ENCODE results near the gene FTCDNL1. TPM values are rescaled to one million over a fixed set of nuclear protein-coding genes. Genes with fewer than 3 reads are reported as not detected.

Gene FTCDNL1
- polyA plus RNA-seq, 1 donor = 3.3 TPM

DNA sequence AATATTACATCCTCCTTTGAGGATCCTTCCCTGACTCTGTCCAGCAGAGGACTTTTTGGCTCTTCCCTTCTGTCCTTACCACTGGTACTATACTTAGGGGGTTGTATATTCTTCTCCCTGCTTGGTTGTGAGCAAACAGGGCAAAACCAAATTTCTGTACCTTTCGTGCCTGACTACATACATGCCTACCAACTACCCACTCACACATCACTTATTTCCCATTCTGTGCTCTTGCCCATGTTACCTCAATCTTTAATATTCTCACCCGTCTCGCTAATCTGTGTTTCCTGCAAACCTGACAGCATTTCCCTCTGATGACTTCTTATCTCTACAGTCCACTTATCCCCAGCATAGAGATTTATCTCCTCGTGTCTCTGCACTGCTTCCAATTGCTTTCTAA, 58.6 kb downstream of the FTCDNL1 start:
- peak in 1 of 2 donors; percentile 22 for DNase-seq
- WGBS (ENCODE audit: insufficient coverage, low lambda C conversion rate) = 17% methylated on average over 2 of the region's 4 CpGs
- no peak overlapping the region for H3K4me3 ChIP-seq (ENCODE audit: low read length)
- no peaks in the 10 kb centered on the region for H3K4me1 ChIP-seq (ENCODE audit: control insufficient read depth, insufficient read depth, low read length)
- H3K27me3 ChIP-seq (ENCODE audit: control insufficient read depth, insufficient read depth, low read length) = no peaks in the 10 kb centered on the region
- H3K27ac ChIP-seq (ENCODE audit: low read length) = no peak overlapping the region
- H3K9me3 ChIP-seq (ENCODE audit: control insufficient read depth, low read depth, low read length) = no peaks in the 10 kb centered on the region
- no peaks in the 10 kb centered on the region for H3K36me3 ChIP-seq (ENCODE audit: control insufficient read depth, insufficient read depth, low read length)

GRCh38 chr2:199791326-199791725, 59.7 kb downstream of the FTCDNL1 start:
- H3K9me3 ChIP-seq (ENCODE audit: control insufficient read depth, low read depth, low read length) = no peaks in the 10 kb centered on the region
- H3K4me1 ChIP-seq (ENCODE audit: control insufficient read depth, insufficient read depth, low read length) = no peaks in the 10 kb centered on the region
- no peaks in the 10 kb centered on the region for H3K36me3 ChIP-seq (ENCODE audit: control insufficient read depth, insufficient read depth, low read length)
- no peaks in the 10 kb centered on the region for H3K27me3 ChIP-seq (ENCODE audit: control insufficient read depth, insufficient read depth, low read length)
- 74% methylated on average over 2 of the region's 3 CpGs for WGBS (ENCODE audit: insufficient coverage, low lambda C conversion rate)
- no peak for DNase-seq
- no peak overlapping the region for H3K27ac ChIP-seq (ENCODE audit: low read length)
- H3K4me3 ChIP-seq (ENCODE audit: low read length) = no peak overlapping the region

DNA sequence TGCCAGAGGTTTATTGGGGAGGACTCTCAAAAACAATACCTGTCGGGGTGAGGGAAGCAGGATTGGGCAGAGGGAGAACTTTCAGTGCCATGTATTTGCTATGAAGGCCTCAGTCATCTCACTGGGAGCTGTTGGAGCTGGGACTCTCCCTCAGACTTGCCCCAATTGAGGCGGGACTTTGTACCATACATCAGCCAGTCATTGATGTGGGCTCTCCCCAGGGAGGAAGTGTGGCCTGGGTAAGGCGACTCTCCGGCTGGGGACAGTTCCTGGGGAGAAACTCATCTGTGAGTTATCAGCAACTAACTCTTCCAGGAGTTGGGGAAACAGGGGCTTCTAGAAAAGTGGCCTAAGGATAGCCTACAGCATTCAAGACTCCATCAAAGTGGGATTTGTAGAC, 66.5 kb downstream of the FTCDNL1 start:
- no CpG with 5 or more reads among the region's 4 CpGs for WGBS (ENCODE audit: insufficient coverage, low lambda C conversion rate)
- H3K27me3 ChIP-seq (ENCODE audit: control insufficient read depth, insufficient read depth, low read length) = no peaks in the 10 kb centered on the region
- H3K4me1 ChIP-seq (ENCODE audit: control insufficient read depth, insufficient read depth, low read length) = peaks cover 8% of the 10 kb centered on the region
- no peak overlapping the region for H3K27ac ChIP-seq (ENCODE audit: low read length)
- H3K4me3 ChIP-seq (ENCODE audit: low read length) = no peak overlapping the region
- H3K9me3 ChIP-seq (ENCODE audit: control insufficient read depth, low read depth, low read length) = no peaks in the 10 kb centered on the region
- no peaks in the 10 kb centered on the region for H3K36me3 ChIP-seq (ENCODE audit: control insufficient read depth, insufficient read depth, low read length)
- no peak for DNase-seq

GRCh38 chr2:199779589-199779988, 71.4 kb downstream of the FTCDNL1 start:
- Histone ChIP-seq H3K4me3 (ENCODE audit: low read length) (no peak overlapping the region), H3K9me3 (ENCODE audit: control insufficient read depth, low read depth, low read length) (no peaks in the 10 kb centered on the region), H3K4me1 (ENCODE audit: control insufficient read depth, insufficient read depth, low read length) (peaks cover 8% of the 10 kb centered on the region), H3K27ac (ENCODE audit: low read length) (no peak overlapping the region), H3K27me3 (ENCODE audit: control insufficient read depth, insufficient read depth, low read length) (no peaks in the 10 kb centered on the region), H3K36me3 (ENCODE audit: control insufficient read depth, insufficient read depth, low read length) (no peaks in the 10 kb centered on the region)
- WGBS (ENCODE audit: insufficient coverage, low lambda C conversion rate) = no CpG with 5 or more reads among the region's 3 CpGs
- no peak for DNase-seq

DNA sequence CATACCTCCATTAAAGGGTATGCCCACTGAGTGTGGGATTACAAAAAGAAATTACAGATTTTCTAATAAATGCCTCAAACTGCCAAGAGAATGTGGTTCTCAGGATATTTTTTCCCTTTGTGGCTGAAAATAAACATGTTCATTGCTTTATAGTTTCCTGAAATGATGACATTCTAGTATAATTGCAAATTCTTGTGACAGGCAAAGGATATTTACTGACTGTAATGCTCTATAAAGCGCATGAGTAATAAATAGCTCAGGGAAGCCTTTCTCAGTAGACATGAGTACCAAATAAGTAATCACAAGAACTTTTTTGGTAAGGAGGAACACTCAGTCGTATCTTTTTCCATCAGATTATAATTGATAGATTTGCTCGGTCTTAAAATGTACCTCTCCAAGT, 72.3 kb downstream of the FTCDNL1 start:
- Histone ChIP-seq H3K36me3 (ENCODE audit: control insufficient read depth, insufficient read depth, low read length) (no peaks in the 10 kb centered on the region), H3K27ac (ENCODE audit: low read length) (no peak overlapping the region), H3K27me3 (ENCODE audit: control insufficient read depth, insufficient read depth, low read length) (no peaks in the 10 kb centered on the region), H3K9me3 (ENCODE audit: control insufficient read depth, low read depth, low read length) (no peaks in the 10 kb centered on the region), H3K4me1 (ENCODE audit: control insufficient read depth, insufficient read depth, low read length) (no peaks in the 10 kb centered on the region), H3K4me3 (ENCODE audit: low read length) (no peak overlapping the region)
- no peak for DNase-seq
- 100% methylated on average over 2 of the region's 3 CpGs for WGBS (ENCODE audit: insufficient coverage, low lambda C conversion rate)

DNA sequence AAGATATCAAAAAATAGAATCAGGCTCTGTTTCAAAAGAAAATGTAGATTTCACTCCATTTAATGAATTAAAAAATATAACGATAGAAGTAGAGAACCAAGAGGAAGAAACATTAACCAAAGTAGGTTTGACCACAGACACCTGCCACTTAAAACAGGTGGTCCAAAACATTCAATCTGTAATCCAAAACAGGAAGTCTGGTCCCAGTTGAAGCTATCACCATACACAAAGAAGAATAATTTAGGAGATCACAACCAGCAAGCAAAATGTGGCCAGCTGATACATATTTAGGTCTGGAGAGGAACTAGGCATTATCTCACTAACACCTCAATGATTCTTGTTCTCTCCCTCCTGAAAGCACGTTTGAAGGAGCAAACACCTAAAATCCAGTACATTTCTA, 73.1 kb downstream of the FTCDNL1 start:
- H3K9me3 ChIP-seq (ENCODE audit: control insufficient read depth, low read depth, low read length) = no peaks in the 10 kb centered on the region
- 100% methylated on average over 1 of the region's 2 CpGs for WGBS (ENCODE audit: insufficient coverage, low lambda C conversion rate)
- H3K4me1 ChIP-seq (ENCODE audit: control insufficient read depth, insufficient read depth, low read length) = no peaks in the 10 kb centered on the region

GRCh38 chr2:199777315-199777714, 73.7 kb downstream of the FTCDNL1 start:
- Histone ChIP-seq H3K27me3 (ENCODE audit: control insufficient read depth, insufficient read depth, low read length) (no peaks in the 10 kb centered on the region), H3K27ac (ENCODE audit: low read length) (no peak overlapping the region), H3K9me3 (ENCODE audit: control insufficient read depth, low read depth, low read length) (no peaks in the 10 kb centered on the region), H3K36me3 (ENCODE audit: control insufficient read depth, insufficient read depth, low read length) (no peaks in the 10 kb centered on the region), H3K4me3 (ENCODE audit: low read length) (no peak overlapping the region), H3K4me1 (ENCODE audit: control insufficient read depth, insufficient read depth, low read length) (no peaks in the 10 kb centered on the region)
- DNase-seq = no peak
- WGBS (ENCODE audit: insufficient coverage, low lambda C conversion rate) = no CpG with 5 or more reads among the region's 1 CpG

More for the DNA sequence above, 73.1 kb downstream of the FTCDNL1 start:
- H3K4me3 ChIP-seq (ENCODE audit: low read length) = no peak overlapping the region
- no peaks in the 10 kb centered on the region for H3K27me3 ChIP-seq (ENCODE audit: control insufficient read depth, insufficient read depth, low read length)
- no peaks in the 10 kb centered on the region for H3K36me3 ChIP-seq (ENCODE audit: control insufficient read depth, insufficient read depth, low read length)
- no peak overlapping the region for H3K27ac ChIP-seq (ENCODE audit: low read length)
- DNase-seq = no peak

- Histone ChIP-seq H3K36me3 (ENCODE audit: control insufficient read depth, insufficient read depth, low read length) (no peaks in the 10 kb centered on the region), H3K4me1 (ENCODE audit: control insufficient read depth, insufficient read depth, low read length) (no peaks in the 10 kb centered on the region), H3K9me3 (ENCODE audit: control insufficient read depth, low read depth, low read length) (no peaks in the 10 kb centered on the region), H3K27me3 (ENCODE audit: control insufficient read depth, insufficient read depth, low read length) (no peaks in the 10 kb centered on the region), H3K27ac (ENCODE audit: low read length) (no peak overlapping the region), H3K4me3 (ENCODE audit: low read length) (no peak overlapping the region)
- 100% methylated on average over 1 of the region's 3 CpGs for WGBS (ENCODE audit: insufficient coverage, low lambda C conversion rate)
- DNase-seq = no peak
Measured at GRCh38 chr2:199775267-199775666, 75.7 kb downstream of the FTCDNL1 start.

- H3K36me3 ChIP-seq (ENCODE audit: control insufficient read depth, insufficient read depth, low read length) = no peaks in the 10 kb centered on the region
- H3K9me3 ChIP-seq (ENCODE audit: control insufficient read depth, low read depth, low read length) = no peaks in the 10 kb centered on the region
- DNase-seq = no peak
- no peak overlapping the region for H3K4me3 ChIP-seq (ENCODE audit: low read length)
- 60% methylated on average over 1 of the region's 12 CpGs for WGBS (ENCODE audit: insufficient coverage, low lambda C conversion rate)
- no peaks in the 10 kb centered on the region for H3K27me3 ChIP-seq (ENCODE audit: control insufficient read depth, insufficient read depth, low read length)
- H3K27ac ChIP-seq (ENCODE audit: low read length) = no peak overlapping the region
- no peaks in the 10 kb centered on the region for H3K4me1 ChIP-seq (ENCODE audit: control insufficient read depth, insufficient read depth, low read length)
Measured at GRCh38 chr2:199772035-199772976, 78.7 kb downstream of the FTCDNL1 start.

GRCh38 chr2:199770716-199771115, 80.3 kb downstream of the FTCDNL1 start:
- Histone ChIP-seq H3K4me1 (ENCODE audit: control insufficient read depth, insufficient read depth, low read length) (no peaks in the 10 kb centered on the region), H3K9me3 (ENCODE audit: control insufficient read depth, low read depth, low read length) (no peaks in the 10 kb centered on the region), H3K36me3 (ENCODE audit: control insufficient read depth, insufficient read depth, low read length) (no peaks in the 10 kb centered on the region), H3K27ac (ENCODE audit: low read length) (no peak overlapping the region), H3K27me3 (ENCODE audit: control insufficient read depth, insufficient read depth, low read length) (no peaks in the 10 kb centered on the region), H3K4me3 (ENCODE audit: low read length) (no peak overlapping the region)
- no peak for DNase-seq
- no CpG with 5 or more reads among the region's 2 CpGs for WGBS (ENCODE audit: insufficient coverage, low lambda C conversion rate)

GRCh38 chr2:199765646-199766045, 85.3 kb downstream of the FTCDNL1 start:
- H3K4me3 ChIP-seq (ENCODE audit: low read length) = no peak overlapping the region
- H3K4me1 ChIP-seq (ENCODE audit: control insufficient read depth, insufficient read depth, low read length) = peaks cover 5% of the 10 kb centered on the region
- H3K9me3 ChIP-seq (ENCODE audit: control insufficient read depth, low read depth, low read length) = no peaks in the 10 kb centered on the region
- no peaks in the 10 kb centered on the region for H3K27me3 ChIP-seq (ENCODE audit: control insufficient read depth, insufficient read depth, low read length)
- no CpG with 5 or more reads among the region's 5 CpGs for WGBS (ENCODE audit: insufficient coverage, low lambda C conversion rate)
- DNase-seq = no peak
- no peak overlapping the region for H3K27ac ChIP-seq (ENCODE audit: low read length)
- no peaks in the 10 kb centered on the region for H3K36me3 ChIP-seq (ENCODE audit: control insufficient read depth, insufficient read depth, low read length)

Measured in large intestine (tissue), 3 donors.